Prostate gland (tissue), 2 donors: ENCODE measurements around the gene MAPK6. TPM values are rescaled to one million over a fixed set of nuclear protein-coding genes. Genes with fewer than 3 reads are reported as not detected.

ENCODE experiments used
- DNase-seq: peaks from one replicate; pipeline ENCODE4 v3.0.0-alpha.2; 2019; ENCODE audit warnings: low spot score
- H3K27ac ChIP-seq, 2 donors: fragments of 200-600 bp; sonication (generic); 2 replicates each; pipeline ENCODE4 v1.5.1; 2017 to 2019
- H3K27me3 ChIP-seq: fragments of 200-600 bp; sonication (generic); replicated peaks from 2 replicates; pipeline ENCODE4 v1.5.1; 2019; ENCODE audit not compliant: insufficient read depth
- H3K36me3 ChIP-seq, 2 donors: fragments of 200-600 bp; sonication (generic); 1 replicate in 1 of 2; 2 replicates in 1 of 2; pipeline versions ENCODE4 v1.5.1 to v1.8.1; 2017 to 2019
- H3K4me1 ChIP-seq: fragments of 200-600 bp; sonication (generic); replicated peaks from 2 replicates; pipeline ENCODE4 v1.5.1; 2019
- H3K4me3 ChIP-seq, 2 donors: fragments of 200-600 bp; sonication (generic); 2 replicates each; pipeline ENCODE4 v1.5.1; 2017 to 2019
- H3K9me3 ChIP-seq: fragments of 200-600 bp; sonication (generic); 2 replicates; pipeline ENCODE4 v1.5.1; 2017
- POLR2A ChIP-seq: fragments of 450-650 bp; IDR thresholded peaks from one replicate; pipeline ENCODE4 v1.6.1; 2016; ENCODE audit warnings: antibody characterized with exemption, mild to moderate bottlenecking
- POLR2AphosphoS5 ChIP-seq: sonication (generic); formaldehyde crosslinking; IDR thresholded peaks from one replicate; pipeline ENCODE4 v1.6.1; 2017; ENCODE audit warnings: antibody characterized with exemption
- WGBS: methylation state at CpG from one replicate; pipeline ENCODE4 v1.1.5; 2018; 5-methylcytosine and 5-hydroxymethylcytosine counted together
- intact Hi-C: fragments of 100-400 bp; cut with DNase I; formaldehyde crosslinking; loops from one replicate; pipeline ENCODE4 v1.14.2; 2022
- total RNA-seq, 2 donors: library from RNA; depleted of rRNA; stranded (reverse); fragments of >200 nt; gene quantifications; one replicate each; pipeline ENCODE4 v1.1.0, GENCODE V29; 2016
- TF ChIP-seq, protein P1 (sequence below), 4 experiments: fragments of 200-600 bp in 2 of 4; fragments of 450-650 bp in 2 of 4; sonication (generic) in 2 of 4; IDR thresholded peaks; 1 replicate in 3 of 4; 2 replicates in 1 of 4; pipeline ENCODE4 v1.5.1; 2016 to 2019; ENCODE audit warnings: antibody characterized with exemption in 4 of 4, mild to moderate bottlenecking in 2 of 4, moderate library complexity in 2 of 4

The MAPK6 gene
- total RNA-seq, 2 donors from 2014 or later = 22.1 to 23.8 TPM

DNA sequence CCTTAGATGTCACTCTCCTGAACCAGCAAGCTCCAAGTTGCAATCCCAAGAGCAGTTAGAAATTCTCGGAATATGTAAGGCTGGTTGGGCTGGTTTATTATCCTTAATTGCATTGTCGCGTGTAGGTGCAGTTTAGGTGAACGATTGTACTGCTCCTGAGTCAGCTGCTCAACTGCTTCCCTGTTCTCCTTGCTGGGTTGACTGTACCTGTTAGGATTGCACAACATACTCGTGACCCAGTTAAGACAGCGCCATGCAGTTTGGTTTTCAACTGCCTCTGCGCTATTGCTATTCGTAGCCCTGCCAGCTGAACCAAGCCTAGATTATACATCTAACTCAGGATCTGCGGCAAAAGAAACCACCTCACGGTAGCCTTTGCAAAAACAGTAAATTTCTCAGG is 52.6 kb downstream of the MAPK6 start:
- H3K27ac ChIP-seq = peak overlapping the region in 1 of 2 donors; percentile 17
- no peaks in the 10 kb centered on the region for H3K36me3 ChIP-seq
- H3K4me3 ChIP-seq = no peak overlapping the region
- H3K27me3 ChIP-seq = no peaks in the 10 kb centered on the region
- WGBS = 52% methylated on average over 10 of the region's 10 CpGs
- TF ChIP-seq, protein P1, sequence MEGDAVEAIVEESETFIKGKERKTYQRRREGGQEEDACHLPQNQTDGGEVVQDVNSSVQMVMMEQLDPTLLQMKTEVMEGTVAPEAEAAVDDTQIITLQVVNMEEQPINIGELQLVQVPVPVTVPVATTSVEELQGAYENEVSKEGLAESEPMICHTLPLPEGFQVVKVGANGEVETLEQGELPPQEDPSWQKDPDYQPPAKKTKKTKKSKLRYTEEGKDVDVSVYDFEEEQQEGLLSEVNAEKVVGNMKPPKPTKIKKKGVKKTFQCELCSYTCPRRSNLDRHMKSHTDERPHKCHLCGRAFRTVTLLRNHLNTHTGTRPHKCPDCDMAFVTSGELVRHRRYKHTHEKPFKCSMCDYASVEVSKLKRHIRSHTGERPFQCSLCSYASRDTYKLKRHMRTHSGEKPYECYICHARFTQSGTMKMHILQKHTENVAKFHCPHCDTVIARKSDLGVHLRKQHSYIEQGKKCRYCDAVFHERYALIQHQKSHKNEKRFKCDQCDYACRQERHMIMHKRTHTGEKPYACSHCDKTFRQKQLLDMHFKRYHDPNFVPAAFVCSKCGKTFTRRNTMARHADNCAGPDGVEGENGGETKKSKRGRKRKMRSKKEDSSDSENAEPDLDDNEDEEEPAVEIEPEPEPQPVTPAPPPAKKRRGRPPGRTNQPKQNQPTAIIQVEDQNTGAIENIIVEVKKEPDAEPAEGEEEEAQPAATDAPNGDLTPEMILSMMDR (IDR thresholded peaks at IDR 0.05) = no peak
- TF ChIP-seq POLR2AphosphoS5 = peak; percentile 85
- no peaks in the 10 kb centered on the region for H3K4me1 ChIP-seq
- H3K9me3 ChIP-seq = no peaks in the 10 kb centered on the region
- DNase-seq = peak; percentile 87
- intact Hi-C loops = loop anchor here (10.0 kb wide), 2 partner anchors 63 to 177 kb away; no protein-coding TSS in a partner anchor

GRCh38 chr15:52076889-52077781 is 58.1 kb downstream of the MAPK6 start:
- no peak overlapping the region for H3K4me3 ChIP-seq
- H3K27ac ChIP-seq = no peak overlapping the region
- H3K36me3 ChIP-seq = no peaks in the 10 kb centered on the region
- no peaks in the 10 kb centered on the region for H3K4me1 ChIP-seq
- 79% methylated on average over 11 of the region's 11 CpGs for WGBS
- no peak for DNase-seq
- H3K9me3 ChIP-seq = no peaks in the 10 kb centered on the region
- no peak for TF ChIP-seq POLR2A
- TF ChIP-seq, protein P1 (IDR thresholded peaks at IDR 0.05) = no peak
- TF ChIP-seq POLR2AphosphoS5 = peak; percentile 59
- intact Hi-C loops = loop anchor here (5.0 to 10.0 kb wide), 3 partner anchors 58 to 182 kb away; no protein-coding TSS in a partner anchor
- no peaks in the 10 kb centered on the region for H3K27me3 ChIP-seq

DNA sequence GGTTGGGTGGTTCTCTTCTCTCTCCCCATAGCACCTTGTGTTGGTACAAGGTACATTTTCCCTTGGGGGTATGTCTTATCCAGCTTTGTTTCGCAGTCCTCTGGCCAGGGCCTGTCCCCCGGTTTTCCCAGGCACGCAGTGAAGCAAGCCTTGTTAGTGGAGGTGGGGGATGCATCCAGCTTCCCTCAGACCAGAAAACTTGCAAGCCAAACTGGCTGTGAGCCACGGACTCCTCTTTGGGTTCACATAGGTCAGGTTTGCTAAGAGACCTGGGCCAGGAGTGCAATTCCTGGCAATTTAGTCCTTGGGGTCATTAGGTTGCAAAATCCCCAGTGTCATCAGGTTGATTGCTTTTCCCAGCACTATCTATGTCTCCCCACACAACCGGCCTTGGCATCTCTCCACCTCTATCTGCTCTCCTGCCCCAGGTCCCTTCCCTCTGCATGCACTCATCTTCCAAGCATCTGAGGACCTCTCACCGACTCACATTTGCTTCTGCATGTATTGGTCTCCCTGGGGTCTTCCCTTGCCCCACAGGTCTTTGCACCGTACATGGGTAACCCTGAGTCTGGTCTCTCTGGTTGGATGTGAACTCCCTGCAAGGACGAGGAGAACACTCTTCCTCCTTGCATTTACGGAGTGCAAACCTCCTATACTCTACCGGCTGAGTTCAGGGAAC is 59.3 kb downstream of the MAPK6 start:
- no peaks in the 10 kb centered on the region for H3K4me1 ChIP-seq
- no peaks in the 10 kb centered on the region for H3K36me3 ChIP-seq
- TF ChIP-seq, protein P1 (IDR thresholded peaks at IDR 0.05) = no peak
- TF ChIP-seq POLR2A (no peak), POLR2AphosphoS5 (no peak)
- no peak for DNase-seq
- 84% methylated on average over 9 of the region's 10 CpGs for WGBS
- H3K27me3 ChIP-seq = no peaks in the 10 kb centered on the region
- no peak overlapping the region for H3K27ac ChIP-seq
- H3K4me3 ChIP-seq = no peak overlapping the region
- H3K9me3 ChIP-seq = no peaks in the 10 kb centered on the region
- intact Hi-C loops = loop anchor here (5.0 to 10.0 kb wide), 3 partner anchors 56 to 184 kb away; no protein-coding TSS in a partner anchor

DNA sequence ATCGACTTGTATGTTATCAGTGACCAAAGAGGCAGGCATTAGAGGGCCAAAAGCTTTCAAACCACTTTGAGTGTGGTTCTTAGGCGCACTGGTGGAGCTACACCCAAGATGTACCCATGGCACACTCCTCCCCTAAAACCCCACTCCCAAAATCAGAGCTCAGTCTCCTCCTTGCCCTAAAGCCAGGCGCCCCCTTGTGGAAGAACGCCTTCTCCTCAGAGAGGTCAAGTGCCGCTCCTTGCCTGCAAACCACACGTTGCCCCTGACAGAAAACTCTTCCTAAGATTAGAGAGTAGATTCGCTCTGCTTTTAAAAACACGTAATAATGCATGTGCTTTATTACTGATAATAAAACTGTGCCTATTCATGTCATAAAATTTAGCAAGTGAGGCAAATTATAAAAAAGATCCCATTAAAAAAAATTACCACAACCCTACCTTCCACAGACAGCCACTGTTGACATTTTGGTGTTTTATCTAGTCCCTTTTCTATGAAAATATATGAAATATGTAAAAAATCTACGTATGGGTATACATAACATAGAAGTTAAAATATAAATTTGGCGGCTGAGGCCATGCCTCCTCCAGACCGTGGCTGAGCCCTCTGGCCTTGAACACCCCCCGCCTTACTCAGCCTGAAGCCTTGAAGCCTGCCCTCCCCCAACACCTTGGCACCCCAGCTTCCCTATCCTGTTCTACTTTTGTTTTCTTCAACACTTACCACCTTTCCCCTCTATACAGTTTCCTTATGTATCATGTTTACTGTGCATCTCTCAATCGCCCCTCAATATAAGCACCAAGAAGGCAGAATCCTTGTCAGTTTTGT is 60.1 kb downstream of the MAPK6 start:
- H3K9me3 ChIP-seq = no peaks in the 10 kb centered on the region
- no peak overlapping the region for H3K27ac ChIP-seq
- intact Hi-C loops = loop anchor here (5.0 to 10.0 kb wide), 3 partner anchors 56 to 184 kb away; no protein-coding TSS in a partner anchor
- H3K27me3 ChIP-seq = no peaks in the 10 kb centered on the region
- no peak overlapping the region for H3K4me3 ChIP-seq
- no peaks in the 10 kb centered on the region for H3K4me1 ChIP-seq
- TF ChIP-seq POLR2AphosphoS5 = no peak
- TF ChIP-seq, protein P1 (IDR thresholded peaks at IDR 0.05) = peak; percentile 53 to 80 (median 68)
- H3K36me3 ChIP-seq = no peaks in the 10 kb centered on the region
- WGBS = 64% methylated on average over 13 of the region's 13 CpGs
- peak; percentile 71 for DNase-seq
